Spleen (tissue), 7 donors: ENCODE measurements around the gene FGD6.

Experiments used
- POLR2A ChIP-seq, 3 donors: fragments of 450-650 bp; IDR thresholded peaks; one replicate each; pipeline ENCODE4 v1.5.1; 2017; ENCODE audit warnings: antibody characterized with exemption in 3 of 3, mild to moderate bottlenecking in 1 of 3
- POLR2AphosphoS5 ChIP-seq, 3 donors: sonication (generic); formaldehyde crosslinking; IDR thresholded peaks; one replicate each; pipeline ENCODE4 v1.5.1; 2017; ENCODE audit warnings: antibody characterized with exemption in 3 of 3
- TF ChIP-seq, protein P1 (sequence below), 11 experiments: fragments of 200-600 bp in 7 of 11; fragments of 450-650 bp in 4 of 11; sonication (generic) in 4 of 11; IDR thresholded peaks in 8 of 11; conservative IDR thresholded peaks in 3 of 11; 1 replicate in 7 of 11; 2 replicates in 4 of 11; pipeline versions ENCODE4 v1.4.0 to v1.8.0; 2016 to 2021; ENCODE audit warnings: antibody characterized with exemption in 11 of 11, inconsistent platforms in 4 of 11, mild to moderate bottlenecking in 1 of 11
- donor health status: DM: no; HTN: no; CAD: no; lungs with moderate emphysema.
- donor health status: DM: no; HTN: no; CAD: no.
- donor health status: DM: no; HTN: no; CAD: no.

GRCh38 chr12:95072900-95073697 is 144.2 kb downstream of the FGD6 start, which contains the start of gene NR2C1:
- TF ChIP-seq, protein P1, sequence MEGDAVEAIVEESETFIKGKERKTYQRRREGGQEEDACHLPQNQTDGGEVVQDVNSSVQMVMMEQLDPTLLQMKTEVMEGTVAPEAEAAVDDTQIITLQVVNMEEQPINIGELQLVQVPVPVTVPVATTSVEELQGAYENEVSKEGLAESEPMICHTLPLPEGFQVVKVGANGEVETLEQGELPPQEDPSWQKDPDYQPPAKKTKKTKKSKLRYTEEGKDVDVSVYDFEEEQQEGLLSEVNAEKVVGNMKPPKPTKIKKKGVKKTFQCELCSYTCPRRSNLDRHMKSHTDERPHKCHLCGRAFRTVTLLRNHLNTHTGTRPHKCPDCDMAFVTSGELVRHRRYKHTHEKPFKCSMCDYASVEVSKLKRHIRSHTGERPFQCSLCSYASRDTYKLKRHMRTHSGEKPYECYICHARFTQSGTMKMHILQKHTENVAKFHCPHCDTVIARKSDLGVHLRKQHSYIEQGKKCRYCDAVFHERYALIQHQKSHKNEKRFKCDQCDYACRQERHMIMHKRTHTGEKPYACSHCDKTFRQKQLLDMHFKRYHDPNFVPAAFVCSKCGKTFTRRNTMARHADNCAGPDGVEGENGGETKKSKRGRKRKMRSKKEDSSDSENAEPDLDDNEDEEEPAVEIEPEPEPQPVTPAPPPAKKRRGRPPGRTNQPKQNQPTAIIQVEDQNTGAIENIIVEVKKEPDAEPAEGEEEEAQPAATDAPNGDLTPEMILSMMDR (IDR thresholded peaks at IDR 0.05 in 8 of 11, conservative IDR thresholded peaks at IDR 0.05 in 3 of 11): no peak
- TF ChIP-seq POLR2A (IDR thresholded peaks at IDR 0.05) (no peak), POLR2AphosphoS5 (IDR thresholded peaks at IDR 0.05) (peak; percentile 79 to 86 (median 84))
